K562 (cell line): Measurements from ENCODE around the gene KIAA1958. TPM values are rescaled to one million over a fixed set of nuclear protein-coding genes. Genes with fewer than 3 reads are reported as not detected.

ENCODE experiments used
- BDP1 ChIP-seq: IDR thresholded peaks from 3 replicates; pipeline ENCODE4 v1.6.1; 2011; ENCODE audit not compliant: insufficient read length, insufficient read depth
- ETV1 ChIP-seq: fragments of 450-650 bp; conservative IDR thresholded peaks from 2 replicates; pipeline ENCODE4 v1.6.1; 2016; ENCODE audit warnings: missing genetic modification characterization, control low read depth, low read depth, missing compliant biosample characterization
- KLF1 ChIP-seq: fragments of 450-650 bp; IDR thresholded peaks from 2 replicates; pipeline ENCODE4 v1.6.1; 2016; ENCODE audit warnings: missing genetic modification characterization, missing compliant biosample characterization
- KLF16 ChIP-seq: IDR thresholded peaks from 2 replicates; pipeline ENCODE4 v1.6.1; 2016; ENCODE audit warnings: antibody characterized with exemption
- MEIS2 ChIP-seq: fragments of 450-650 bp; IDR thresholded peaks from 2 replicates; pipeline ENCODE4 v1.6.1; 2014; ENCODE audit warnings: mild to moderate bottlenecking; ENCODE audit not compliant: partially characterized antibody
- MTA1 ChIP-seq: fragments of 450-650 bp; IDR thresholded peaks from 2 replicates; pipeline ENCODE4 v1.6.1; 2017; ENCODE audit warnings: borderline replicate concordance
- MTF1 ChIP-seq: fragments of 250-450 bp; sonication (Bioruptor Pico); IDR thresholded peaks from 2 replicates; pipeline ENCODE4 v1.9.0; 2021; ENCODE audit warnings: moderate library complexity, mild to moderate bottlenecking, inconsistent platforms, borderline replicate concordance
- NUFIP1 ChIP-seq: fragments of 450-650 bp; IDR thresholded peaks from 2 replicates; pipeline ENCODE4 v1.6.1; 2018; ENCODE audit not compliant: partially characterized antibody
- RBM39 ChIP-seq: fragments of 200-400 bp; formaldehyde crosslinking; optimal IDR thresholded peaks from 2 replicates; pipeline ENCODE3; 2018; ENCODE audit warnings: low read depth, low read length
- SMAD1 ChIP-seq: fragments of 150-350 bp; IDR thresholded peaks from 2 replicates; pipeline ENCODE4 v1.6.1; 2014; ENCODE audit warnings: low read length, low read depth; ENCODE audit not compliant: partially characterized antibody
- ZFP36 ChIP-seq: fragments of 150-350 bp; IDR thresholded peaks from 2 replicates; pipeline ENCODE4 v1.6.1; 2018; ENCODE audit warnings: low read length, low read depth; ENCODE audit not compliant: partially characterized antibody
- ZNF133 ChIP-seq: fragments of 250-450 bp; sonication (Bioruptor Pico); IDR thresholded peaks from 2 replicates; pipeline ENCODE4 v1.4.0; 2020; ENCODE audit warnings: mild to moderate bottlenecking
- ZNF224 ChIP-seq: sonication (generic); formaldehyde crosslinking; IDR thresholded peaks from 2 replicates; pipeline ENCODE4 v1.8.0; 2022; ENCODE audit warnings: mild to moderate bottlenecking, missing genetic modification reagents
- ZNF766 ChIP-seq: fragments of 200-800 bp; sonication (Bioruptor generic); conservative IDR thresholded peaks from 2 replicates; pipeline ENCODE4 v1.6.1; 2016; ENCODE audit warnings: missing genetic modification characterization, missing compliant biosample characterization
- polyA plus RNA-seq, 8 experiments: library from polyadenylated mRNA; depleted of rRNA in 4 of 8; stranded (reverse) in 5 of 8; unstranded in 3 of 8; fragments of >200 nt; fragmentation: Nextera tagmentation in 2 of 8; fragmentation: Illumina TruSeq in 1 of 8; extraction: Ambion mirVana in 2 of 8; extraction: Trizol in 1 of 8; gene quantifications; 2 replicates each; pipeline versions ENCODE4 v1.2.1 to v1.2.3, GENCODE V29; 2011 to 2014; ENCODE audit warnings: inconsistent platforms in 1 of 8, missing spikeins in 1 of 8
- total RNA-seq, 7 experiments: library from RNA; depleted of rRNA in 6 of 7; stranded (reverse); fragments of >200 nt in 6 of 7; fragmentation: Illumina TruSeq in 2 of 7; extraction: Trizol in 2 of 7; gene quantifications; 2 replicates each; pipeline versions ENCODE4 v1.2.1 to v1.2.3, GENCODE V29; 2011 to 2021; ENCODE audit warnings: low replicate concordance in 1 of 7
- TF ChIP-seq, protein P1 (sequence below): sonication (generic); formaldehyde crosslinking; IDR thresholded peaks from 2 replicates; pipeline ENCODE4 v1.8.0; 2023; ENCODE audit warnings: missing genetic modification reagents, mild to moderate bottlenecking, borderline replicate concordance
- TF ChIP-seq, protein P2 (sequence below): sonication (generic); formaldehyde crosslinking; IDR thresholded peaks from 2 replicates; pipeline ENCODE4 v1.8.1; 2023; ENCODE audit warnings: mild to moderate bottlenecking, missing genetic modification reagents
- TF ChIP-seq, protein P3 (sequence below): fragments of 250-450 bp; sonication (Bioruptor Pico); IDR thresholded peaks from 2 replicates; pipeline ENCODE4 v1.4.0; 2020; ENCODE audit warnings: borderline replicate concordance

Gene KIAA1958
- total and polyA plus RNA-seq, 9 of the 15 experiments (the other 6 are each of a cell fraction or from before 2014, with no cell fraction given) = 1.1 to 16.0 (median 10.1) TPM

DNA sequence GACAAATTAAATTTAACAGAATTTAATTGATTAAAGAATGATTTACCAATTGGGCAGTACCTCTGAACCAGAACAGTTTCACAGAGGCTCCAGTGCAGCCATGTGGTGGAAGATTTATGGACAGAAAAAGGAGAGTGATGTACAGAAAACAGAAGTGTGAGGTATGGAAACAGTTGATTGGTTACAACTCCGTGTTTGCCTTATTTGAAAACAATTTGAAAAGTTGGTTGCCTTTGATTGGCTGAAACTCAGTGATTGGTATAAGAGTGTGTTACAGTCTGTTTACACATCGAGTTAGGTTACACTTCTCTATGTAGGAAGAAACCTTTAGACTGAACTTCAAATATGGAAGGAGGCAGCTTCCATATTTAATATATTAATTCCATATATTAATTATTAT lies 30.1 kb downstream of the KIAA1958 start (continued):
- TF ChIP-seq, protein P1, sequence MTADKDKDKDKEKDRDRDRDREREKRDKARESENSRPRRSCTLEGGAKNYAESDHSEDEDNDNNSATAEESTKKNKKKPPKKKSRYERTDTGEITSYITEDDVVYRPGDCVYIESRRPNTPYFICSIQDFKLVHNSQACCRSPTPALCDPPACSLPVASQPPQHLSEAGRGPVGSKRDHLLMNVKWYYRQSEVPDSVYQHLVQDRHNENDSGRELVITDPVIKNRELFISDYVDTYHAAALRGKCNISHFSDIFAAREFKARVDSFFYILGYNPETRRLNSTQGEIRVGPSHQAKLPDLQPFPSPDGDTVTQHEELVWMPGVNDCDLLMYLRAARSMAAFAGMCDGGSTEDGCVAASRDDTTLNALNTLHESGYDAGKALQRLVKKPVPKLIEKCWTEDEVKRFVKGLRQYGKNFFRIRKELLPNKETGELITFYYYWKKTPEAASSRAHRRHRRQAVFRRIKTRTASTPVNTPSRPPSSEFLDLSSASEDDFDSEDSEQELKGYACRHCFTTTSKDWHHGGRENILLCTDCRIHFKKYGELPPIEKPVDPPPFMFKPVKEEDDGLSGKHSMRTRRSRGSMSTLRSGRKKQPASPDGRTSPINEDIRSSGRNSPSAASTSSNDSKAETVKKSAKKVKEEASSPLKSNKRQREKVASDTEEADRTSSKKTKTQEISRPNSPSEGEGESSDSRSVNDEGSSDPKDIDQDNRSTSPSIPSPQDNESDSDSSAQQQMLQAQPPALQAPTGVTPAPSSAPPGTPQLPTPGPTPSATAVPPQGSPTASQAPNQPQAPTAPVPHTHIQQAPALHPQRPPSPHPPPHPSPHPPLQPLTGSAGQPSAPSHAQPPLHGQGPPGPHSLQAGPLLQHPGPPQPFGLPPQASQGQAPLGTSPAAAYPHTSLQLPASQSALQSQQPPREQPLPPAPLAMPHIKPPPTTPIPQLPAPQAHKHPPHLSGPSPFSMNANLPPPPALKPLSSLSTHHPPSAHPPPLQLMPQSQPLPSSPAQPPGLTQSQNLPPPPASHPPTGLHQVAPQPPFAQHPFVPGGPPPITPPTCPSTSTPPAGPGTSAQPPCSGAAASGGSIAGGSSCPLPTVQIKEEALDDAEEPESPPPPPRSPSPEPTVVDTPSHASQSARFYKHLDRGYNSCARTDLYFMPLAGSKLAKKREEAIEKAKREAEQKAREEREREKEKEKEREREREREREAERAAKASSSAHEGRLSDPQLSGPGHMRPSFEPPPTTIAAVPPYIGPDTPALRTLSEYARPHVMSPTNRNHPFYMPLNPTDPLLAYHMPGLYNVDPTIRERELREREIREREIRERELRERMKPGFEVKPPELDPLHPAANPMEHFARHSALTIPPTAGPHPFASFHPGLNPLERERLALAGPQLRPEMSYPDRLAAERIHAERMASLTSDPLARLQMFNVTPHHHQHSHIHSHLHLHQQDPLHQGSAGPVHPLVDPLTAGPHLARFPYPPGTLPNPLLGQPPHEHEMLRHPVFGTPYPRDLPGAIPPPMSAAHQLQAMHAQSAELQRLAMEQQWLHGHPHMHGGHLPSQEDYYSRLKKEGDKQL (CRISPR knock-in tag) = no peak
- no peak for TF ChIP-seq BDP1
- no peak for TF ChIP-seq NUFIP1
- TF ChIP-seq MTA1 = no peak
- TF ChIP-seq MTF1 (CRISPR knock-in tag) = no peak
- no peak for TF ChIP-seq ZNF766
- no peak for TF ChIP-seq ZFP36
- TF ChIP-seq, protein P2, sequence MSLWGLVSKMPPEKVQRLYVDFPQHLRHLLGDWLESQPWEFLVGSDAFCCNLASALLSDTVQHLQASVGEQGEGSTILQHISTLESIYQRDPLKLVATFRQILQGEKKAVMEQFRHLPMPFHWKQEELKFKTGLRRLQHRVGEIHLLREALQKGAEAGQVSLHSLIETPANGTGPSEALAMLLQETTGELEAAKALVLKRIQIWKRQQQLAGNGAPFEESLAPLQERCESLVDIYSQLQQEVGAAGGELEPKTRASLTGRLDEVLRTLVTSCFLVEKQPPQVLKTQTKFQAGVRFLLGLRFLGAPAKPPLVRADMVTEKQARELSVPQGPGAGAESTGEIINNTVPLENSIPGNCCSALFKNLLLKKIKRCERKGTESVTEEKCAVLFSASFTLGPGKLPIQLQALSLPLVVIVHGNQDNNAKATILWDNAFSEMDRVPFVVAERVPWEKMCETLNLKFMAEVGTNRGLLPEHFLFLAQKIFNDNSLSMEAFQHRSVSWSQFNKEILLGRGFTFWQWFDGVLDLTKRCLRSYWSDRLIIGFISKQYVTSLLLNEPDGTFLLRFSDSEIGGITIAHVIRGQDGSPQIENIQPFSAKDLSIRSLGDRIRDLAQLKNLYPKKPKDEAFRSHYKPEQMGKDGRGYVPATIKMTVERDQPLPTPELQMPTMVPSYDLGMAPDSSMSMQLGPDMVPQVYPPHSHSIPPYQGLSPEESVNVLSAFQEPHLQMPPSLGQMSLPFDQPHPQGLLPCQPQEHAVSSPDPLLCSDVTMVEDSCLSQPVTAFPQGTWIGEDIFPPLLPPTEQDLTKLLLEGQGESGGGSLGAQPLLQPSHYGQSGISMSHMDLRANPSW = no peak
- TF ChIP-seq KLF16 = no peak
- TF ChIP-seq KLF1 (tag) = no peak
- no peak for TF ChIP-seq ZNF224 (CRISPR knock-in tag)
- TF ChIP-seq RBM39 = no peak
- TF ChIP-seq, protein P3, sequence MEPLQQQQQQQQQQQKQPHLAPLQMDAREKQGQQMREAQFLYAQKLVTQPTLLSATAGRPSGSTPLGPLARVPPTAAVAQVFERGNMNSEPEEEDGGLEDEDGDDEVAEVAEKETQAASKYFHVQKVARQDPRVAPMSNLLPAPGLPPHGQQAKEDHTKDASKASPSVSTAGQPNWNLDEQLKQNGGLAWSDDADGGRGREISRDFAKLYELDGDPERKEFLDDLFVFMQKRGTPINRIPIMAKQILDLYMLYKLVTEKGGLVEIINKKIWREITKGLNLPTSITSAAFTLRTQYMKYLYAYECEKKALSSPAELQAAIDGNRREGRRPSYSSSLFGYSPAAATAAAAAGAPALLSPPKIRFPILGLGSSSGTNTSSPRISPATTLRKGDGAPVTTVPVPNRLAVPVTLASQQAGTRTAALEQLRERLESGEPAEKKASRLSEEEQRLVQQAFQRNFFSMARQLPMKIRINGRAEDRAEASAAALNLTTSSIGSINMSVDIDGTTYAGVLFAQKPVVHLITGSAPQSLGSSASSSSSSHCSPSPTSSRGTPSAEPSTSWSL = no peak
- no peak for TF ChIP-seq SMAD1
- TF ChIP-seq MEIS2 = peak; percentile 39
- no peak for TF ChIP-seq ZNF133
- TF ChIP-seq ETV1 = no peak
